Mesendoderm (in vitro differentiated cells): Measurements from ENCODE around the gene CSTPP1.
A peak's percentile ranks its signal among the peaks of the same experiment; 100 is the strongest.
"Not testable (repeated sequence)": the region's sequence is repeated elsewhere in the genome, so short reads cannot be mapped to it uniquely, and the experiment has no call there.

ENCODE experiments used
- DNase-seq: peaks from one replicate; pipeline ENCODE4 v3.0.0; 2013
- H2AK5ac ChIP-seq: 2 replicates; pipeline ENCODE4 v1.6.1; 2013; ENCODE audit warnings: low read length, inconsistent platforms
- H2BK120ac ChIP-seq: 2 replicates; pipeline ENCODE4 v1.6.1; 2013; ENCODE audit warnings: low read depth, mild to moderate bottlenecking, low read length, moderate library complexity, mixed read lengths
- H2BK15ac ChIP-seq: replicated peaks from 2 replicates; pipeline ENCODE4 v1.6.1; 2013; ENCODE audit warnings: low read depth, mild to moderate bottlenecking, moderate library complexity
- H2BK5ac ChIP-seq: 2 replicates; pipeline ENCODE4 v1.6.1; 2013; ENCODE audit warnings: low read length, inconsistent platforms
- H3K18ac ChIP-seq: 2 replicates; pipeline ENCODE4 v1.6.1; 2013; ENCODE audit warnings: mild to moderate bottlenecking, low read length, mixed read lengths
- H3K23ac ChIP-seq: one replicate; pipeline ENCODE4 v1.6.1; 2013; ENCODE audit warnings: low read length
- H3K27ac ChIP-seq: 2 replicates; pipeline ENCODE4 v1.5.1; 2013; ENCODE audit warnings: low read depth, mild to moderate bottlenecking, inconsistent platforms, low read length, moderate library complexity
- H3K27me3 ChIP-seq: 2 replicates; pipeline ENCODE4 v1.6.1; 2013; ENCODE audit warnings: low read length, control low read depth, mild to moderate bottlenecking, inconsistent platforms; ENCODE audit not compliant: insufficient read depth, poor library complexity
- H3K36me3 ChIP-seq: 2 replicates; pipeline ENCODE4 v1.6.1; 2013; ENCODE audit warnings: low read length, inconsistent platforms; ENCODE audit not compliant: control insufficient read depth, insufficient read depth
- H3K4ac ChIP-seq: one replicate; pipeline ENCODE4 v1.6.1; 2013; ENCODE audit warnings: low read depth, mild to moderate bottlenecking, low read length, moderate library complexity
- H3K4me1 ChIP-seq: 2 replicates; pipeline ENCODE4 v1.6.1; 2013; ENCODE audit warnings: low read depth, low read length, inconsistent platforms; ENCODE audit not compliant: control insufficient read depth
- H3K4me2 ChIP-seq: 2 replicates; pipeline ENCODE4 v1.6.1; 2013; ENCODE audit warnings: low read length
- H3K4me3 ChIP-seq: 2 replicates; pipeline ENCODE4 v1.5.1; 2013; ENCODE audit warnings: mild to moderate bottlenecking, low read length
- H3K56ac ChIP-seq: one replicate; pipeline ENCODE4 v1.6.1; 2013; ENCODE audit warnings: low read length
- H3K79me1 ChIP-seq: 2 replicates; pipeline ENCODE4 v1.6.1; 2013; ENCODE audit warnings: low read length, inconsistent platforms
- H3K79me2 ChIP-seq: 2 replicates; pipeline ENCODE4 v1.6.1; 2013; ENCODE audit warnings: mild to moderate bottlenecking, low read length; ENCODE audit not compliant: control insufficient read depth, insufficient read depth
- H3K9ac ChIP-seq: 2 replicates; pipeline ENCODE4 v1.6.1; 2013; ENCODE audit warnings: low read length, inconsistent platforms
- H4K5ac ChIP-seq: one replicate; pipeline ENCODE4 v1.6.1; 2013; ENCODE audit warnings: low read length
- H4K8ac ChIP-seq: one replicate; pipeline ENCODE4 v1.6.1; 2013; ENCODE audit warnings: low read depth, mild to moderate bottlenecking, control low read depth, low read length, moderate library complexity
- WGBS: extraction: QIAGEN DNeasy Blood & Tissue Kit; methylation state at CpG from one replicate; pipeline ENCODE4 v1.1.7; 2013; ENCODE audit warnings: low lambda C conversion rate, missing lambda C conversion rate; ENCODE audit not compliant: insufficient coverage; ENCODE audit errors: extremely low coverage; 5-methylcytosine and 5-hydroxymethylcytosine counted together

The CSTPP1 gene

GRCh38 chr11:46918083-46918787 is 18.3 kb upstream of the CSTPP1 start, which contains the start of gene LRP4:
Gene LRP4, minus strand, starts transcription at chr11:46918550. Its CDS starts 171 bp downstream, at chr11:46918379.
- H2BK15ac ChIP-seq: peak within 1 kb of the TSS; percentile 1
- peaks cover 41% of the 10 kb centered on the region for H3K79me2 ChIP-seq
- WGBS: no CpG with 5 or more reads among the region's 97 CpGs
- H4K5ac ChIP-seq: no peak within 1 kb of the TSS
- H3K18ac ChIP-seq: peak within 1 kb of the TSS; percentile 99
- H3K23ac ChIP-seq: peak within 1 kb of the TSS; percentile 95
- H3K56ac ChIP-seq: peak within 1 kb of the TSS; percentile 86
- no peaks in the 10 kb centered on the region for H3K27me3 ChIP-seq
- H3K27ac ChIP-seq: peak within 1 kb of the TSS; percentile 69
- peak within 1 kb of the TSS; percentile 68 for H2BK120ac ChIP-seq
- H3K4me3 ChIP-seq: peak within 1 kb of the TSS; percentile 75
- H3K9ac ChIP-seq: peak within 1 kb of the TSS; percentile 73
- H4K8ac ChIP-seq: peak within 1 kb of the TSS; percentile 95
- peak within 1 kb of the TSS; percentile 81 for H3K4me2 ChIP-seq
- H3K4me1 ChIP-seq: peaks cover 12% of the 10 kb centered on the region
- H3K36me3 ChIP-seq: no peaks in the 10 kb centered on the region
- DNase-seq: peak; percentile 55
- no peak within 1 kb of the TSS for H2BK5ac ChIP-seq
- no peak within 1 kb of the TSS for H2AK5ac ChIP-seq
- peaks cover 2% of the 10 kb centered on the region for H3K79me1 ChIP-seq
- H3K4ac ChIP-seq: peak within 1 kb of the TSS; percentile 89

DNA sequence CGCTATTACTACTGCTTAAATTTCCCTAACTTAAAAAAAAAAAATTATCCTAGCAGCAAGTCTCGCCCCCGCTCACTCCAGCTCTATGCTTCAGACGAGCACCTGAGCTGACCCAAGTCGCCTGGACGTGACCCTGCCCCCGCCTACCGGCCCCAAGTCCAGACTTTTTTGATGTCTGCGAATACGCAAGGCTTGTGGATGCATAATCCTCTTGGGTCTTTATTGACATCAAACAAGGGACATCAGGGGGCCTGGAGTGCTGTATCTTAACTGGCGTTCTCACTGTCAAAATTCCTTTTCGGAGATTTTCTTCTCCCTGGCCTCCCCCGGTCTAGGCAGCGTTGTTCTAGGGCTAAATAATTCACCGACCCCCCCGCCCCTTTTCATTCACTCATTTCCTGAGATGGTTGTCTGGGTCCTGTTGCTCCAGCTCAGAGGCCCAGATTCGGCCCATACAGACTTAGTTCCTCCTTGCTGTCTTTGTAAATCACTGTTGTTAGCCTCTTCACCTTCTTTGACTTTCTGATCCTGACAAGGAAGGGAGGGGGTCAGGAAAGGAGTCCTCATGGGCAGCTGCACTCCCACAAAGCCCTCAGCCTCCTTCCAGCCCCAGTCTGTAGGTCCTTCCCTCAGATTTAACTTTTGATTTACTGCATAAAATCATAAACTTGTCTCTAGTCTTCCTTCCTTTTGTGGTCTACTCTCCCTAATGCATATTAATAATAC is 17.6 kb upstream of the CSTPP1 start:
- H2BK15ac ChIP-seq: no peak overlapping the region
- peak overlapping the region; percentile 67 for H3K56ac ChIP-seq
- WGBS: no CpG with 5 or more reads among the region's 17 CpGs
- no peak overlapping the region for H2BK5ac ChIP-seq
- no peak overlapping the region for H4K5ac ChIP-seq
- H3K4me1 ChIP-seq: peaks cover 8% of the 10 kb centered on the region
- peaks cover 41% of the 10 kb centered on the region for H3K79me2 ChIP-seq
- H3K79me1 ChIP-seq: peaks cover 2% of the 10 kb centered on the region
- H3K4me3 ChIP-seq: peak overlapping the region; percentile 45
- no peaks in the 10 kb centered on the region for H3K36me3 ChIP-seq
- H3K23ac ChIP-seq: no peak overlapping the region
- H2AK5ac ChIP-seq: no peak overlapping the region
- H2BK120ac ChIP-seq: no peak overlapping the region
- H3K4ac ChIP-seq: no peak overlapping the region
- no peak overlapping the region for H4K8ac ChIP-seq
- peak overlapping the region; percentile 45 for H3K27ac ChIP-seq
- no peaks in the 10 kb centered on the region for H3K27me3 ChIP-seq
- peak overlapping the region; percentile 70 for H3K4me2 ChIP-seq
- peak; percentile 73 for DNase-seq
- peak overlapping the region; percentile 99 for H3K18ac ChIP-seq
- H3K9ac ChIP-seq: peak overlapping the region; percentile 59

- Histone ChIP-seq H3K36me3 (no peaks in the 10 kb centered on the region), H3K79me2 (peaks cover 23% of the 10 kb centered on the region), H3K23ac (no peak overlapping the region), H3K4me2 (no peak overlapping the region), H3K4me3 (no peak overlapping the region), H3K27me3 (no peaks in the 10 kb centered on the region), H2AK5ac (no peak overlapping the region), H4K5ac (no peak overlapping the region), H3K9ac (no peak overlapping the region), H2BK120ac (no peak overlapping the region), H4K8ac (no peak overlapping the region), H3K4me1 (no peaks in the 10 kb centered on the region), H3K79me1 (no peaks in the 10 kb centered on the region), H3K56ac (no peak overlapping the region), H3K4ac (no peak overlapping the region), H2BK5ac (no peak overlapping the region), H2BK15ac (no peak overlapping the region), H3K27ac (no peak overlapping the region), H3K18ac (no peak overlapping the region)
- no peak for DNase-seq
- no CpG with 5 or more reads among the region's 4 CpGs for WGBS
Observed at GRCh38 chr11:46920755-46921154, 15.8 kb upstream of the CSTPP1 start.

DNA sequence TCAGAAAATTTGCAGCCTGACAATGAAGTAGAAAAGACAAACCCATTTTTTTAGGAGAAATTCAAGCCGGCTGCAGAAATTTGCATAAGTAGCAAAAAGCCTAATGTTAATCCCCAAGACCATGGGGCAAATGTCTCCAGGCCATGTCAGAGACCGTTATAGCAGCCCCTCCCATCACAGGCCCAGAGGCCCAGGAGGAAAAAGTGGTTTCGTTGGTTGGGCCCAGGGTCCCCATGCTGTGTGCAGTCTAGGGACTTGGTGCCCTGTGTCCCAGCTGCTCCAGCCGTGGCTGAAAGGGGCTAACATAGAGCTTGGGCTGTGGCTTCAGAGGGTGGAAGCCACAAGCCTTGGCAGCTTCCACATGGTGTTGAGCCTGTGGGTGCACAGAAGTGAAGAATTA is 8.6 kb upstream of the CSTPP1 start:
- H3K56ac ChIP-seq, H2BK5ac ChIP-seq, H4K5ac ChIP-seq, H2AK5ac ChIP-seq, H3K27me3 ChIP-seq, H3K4ac ChIP-seq, H3K18ac ChIP-seq, H3K27ac ChIP-seq, H3K4me2 ChIP-seq, H3K79me1 ChIP-seq, H2BK120ac ChIP-seq, H3K4me3 ChIP-seq, H3K23ac ChIP-seq, H3K4me1 ChIP-seq, H2BK15ac ChIP-seq, H4K8ac ChIP-seq, DNase-seq, H3K36me3 ChIP-seq, H3K79me2 ChIP-seq, H3K9ac ChIP-seq: not testable (repeated sequence)
- no CpG with 5 or more reads among the region's 4 CpGs for WGBS

DNA sequence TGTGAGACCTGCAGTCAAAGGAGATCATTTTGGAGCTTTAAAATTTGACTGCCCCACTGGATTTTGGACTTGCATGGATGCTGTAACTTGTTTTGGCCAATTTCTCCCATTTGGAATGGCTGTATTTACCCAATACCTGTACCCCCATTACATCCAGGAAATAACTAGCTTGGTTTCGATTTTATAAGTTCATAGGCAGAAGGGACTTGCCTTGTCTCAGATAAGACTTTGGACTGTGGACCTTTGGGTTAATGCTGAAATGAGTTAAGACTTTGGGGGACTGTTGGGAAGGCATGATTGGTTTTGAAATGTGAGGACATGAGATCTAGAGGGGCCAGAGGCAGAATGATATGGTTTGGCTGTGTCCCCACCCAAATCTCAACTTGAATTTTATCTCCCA is 7.9 kb upstream of the CSTPP1 start:
- H3K18ac ChIP-seq, H3K79me1 ChIP-seq, H3K56ac ChIP-seq, H3K4me3 ChIP-seq, H3K79me2 ChIP-seq, H3K36me3 ChIP-seq, H3K27me3 ChIP-seq, H2BK15ac ChIP-seq, H2AK5ac ChIP-seq, H2BK5ac ChIP-seq, H4K5ac ChIP-seq, H3K9ac ChIP-seq, H3K4me2 ChIP-seq, H3K4me1 ChIP-seq, H3K4ac ChIP-seq, H2BK120ac ChIP-seq, DNase-seq, H4K8ac ChIP-seq, H3K23ac ChIP-seq, H3K27ac ChIP-seq: not testable (repeated sequence)
- WGBS: no CpG with 5 or more reads among the region's 1 CpG
